Liver (tissue), 3 donors: ENCODE measurements around the gene SLC38A5.

ENCODE experiments used
- CTCF ChIP-seq: fragments of 150-350 bp; IDR thresholded peaks from 2 replicates; pipeline ENCODE4 v1.5.1; 2017; ENCODE audit warnings: improper control_type of control experiment, low read depth, low read length; ENCODE audit not compliant: missing input control
- GABPA ChIP-seq, 2 donors: IDR thresholded peaks in 1 of 2; conservative IDR thresholded peaks in 1 of 2; 2 replicates each; pipeline ENCODE4 v1.6.1; 2016; ENCODE audit warnings: antibody characterized with exemption in 2 of 2, mild to moderate bottlenecking in 1 of 2, moderate library complexity in 1 of 2
- HNF4G ChIP-seq: IDR thresholded peaks from 2 replicates; pipeline ENCODE4 v1.6.1; 2016; ENCODE audit warnings: antibody characterized with exemption
- RAD21 ChIP-seq, 2 donors: IDR thresholded peaks; 2 replicates each; pipeline ENCODE4 v1.6.1; 2016; ENCODE audit warnings: antibody characterized with exemption in 2 of 2, mild to moderate bottlenecking in 2 of 2
- ZBTB33 ChIP-seq: IDR thresholded peaks from 2 replicates; pipeline ENCODE4 v1.6.1; 2016; ENCODE audit warnings: antibody characterized with exemption
- donor health status: healthy.
- donor health status: healthy.

GRCh38 chrX:48490661-48491060 lies 20.6 kb upstream of the SLC38A5 start:
- no peak for TF ChIP-seq CTCF
- TF ChIP-seq RAD21 (IDR thresholded peaks at IDR 0.05): no peak
- no peak for TF ChIP-seq GABPA (IDR thresholded peaks at IDR 0.05 in 1 of 2, conservative IDR thresholded peaks at IDR 0.05 in 1 of 2)
- no peak for TF ChIP-seq ZBTB33
- TF ChIP-seq HNF4G: no peak
